DMS79 (cell line): ENCODE data around the gene TSPAN16.

Experiments
- DNase-seq: peaks from one replicate; lab custom pipeline; 2025; lab: John Stamatoyannopoulos, UW

TSPAN16 gene

DNA sequence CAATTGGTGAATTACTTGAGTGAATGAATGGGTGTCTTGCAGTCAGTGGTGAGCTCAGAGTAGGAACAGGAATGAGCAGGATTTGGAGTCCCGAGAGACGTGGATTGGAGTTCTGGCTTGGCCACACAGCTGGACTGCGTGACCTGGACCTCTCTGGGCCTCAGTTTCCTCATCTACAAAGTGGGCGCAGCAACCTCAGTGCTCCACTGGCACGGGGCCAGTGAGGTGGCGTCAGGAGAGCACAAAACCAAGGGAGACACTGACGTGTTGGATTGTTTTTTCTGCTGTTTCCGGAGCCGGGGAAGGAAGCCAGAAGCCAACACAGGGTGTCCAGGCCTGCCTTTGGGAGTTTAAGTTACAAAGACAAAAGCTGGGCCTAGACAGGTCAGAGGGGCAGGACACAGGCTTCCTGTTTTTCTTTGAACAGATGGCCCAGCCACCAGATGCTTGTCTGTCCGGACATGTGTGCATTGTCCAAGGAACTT, 27.1 kb upstream of the TSPAN16 start:
- no peak for DNase-seq

DNA sequence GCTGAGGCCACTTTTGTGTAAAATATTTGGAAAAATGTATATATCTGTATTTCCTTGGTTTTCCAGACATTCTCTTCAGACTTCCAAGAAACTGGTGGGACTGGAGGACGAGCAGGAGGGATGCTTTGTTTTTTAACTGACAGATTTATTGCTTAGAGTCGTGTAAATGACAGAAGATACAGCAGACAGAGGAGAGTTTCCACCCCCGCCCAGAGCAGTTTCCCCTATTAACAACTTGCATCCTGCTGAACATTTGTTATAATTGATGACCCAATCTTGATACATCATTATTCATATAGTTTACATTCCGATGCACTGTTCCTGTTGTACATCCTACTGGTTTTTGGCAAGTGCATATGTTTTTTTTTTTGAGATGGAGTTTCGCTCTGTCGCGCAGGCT, 26.6 kb upstream of the TSPAN16 start:
- DNase-seq = no peak

DNA sequence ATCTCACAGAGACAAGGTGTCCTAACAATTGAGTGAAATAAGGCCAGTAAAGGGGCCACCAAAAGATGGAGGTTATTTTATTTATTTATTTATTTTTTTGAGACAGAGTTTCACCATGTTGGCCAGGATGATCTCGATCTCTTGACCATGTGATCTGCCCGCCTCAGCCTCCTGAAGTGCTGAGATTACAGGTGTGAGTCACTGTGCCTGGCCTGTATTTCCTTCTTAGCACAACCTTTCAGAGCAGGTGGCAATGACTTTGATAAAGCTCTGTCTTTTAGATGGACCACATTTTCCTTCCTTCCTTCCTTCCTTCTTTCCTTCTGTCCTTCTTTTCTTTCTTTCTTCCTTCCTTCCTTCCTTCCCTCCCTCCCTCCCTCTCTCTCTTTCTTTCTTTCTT, 22.7 kb upstream of the TSPAN16 start:
- no peak for DNase-seq

DNA sequence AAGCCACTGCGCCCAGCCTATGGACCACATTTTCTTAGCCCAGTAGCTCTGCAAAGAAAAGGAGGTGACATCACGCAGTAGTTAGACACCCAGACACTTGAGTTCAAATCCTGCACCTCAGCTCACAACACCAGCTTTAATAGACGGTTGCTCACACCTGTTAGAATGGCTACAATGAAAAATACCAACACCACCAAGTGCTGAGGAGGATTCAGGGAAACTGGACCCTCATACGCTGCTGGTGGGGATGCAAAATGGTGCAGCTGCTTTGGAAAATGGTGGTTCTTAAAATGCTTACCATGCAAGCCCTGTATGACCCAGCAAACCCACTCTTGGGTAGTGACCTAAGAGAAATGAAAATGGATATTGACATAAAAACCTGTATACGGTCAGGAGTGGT, 22.0 kb upstream of the TSPAN16 start:
- DNase-seq = no peak

DNA sequence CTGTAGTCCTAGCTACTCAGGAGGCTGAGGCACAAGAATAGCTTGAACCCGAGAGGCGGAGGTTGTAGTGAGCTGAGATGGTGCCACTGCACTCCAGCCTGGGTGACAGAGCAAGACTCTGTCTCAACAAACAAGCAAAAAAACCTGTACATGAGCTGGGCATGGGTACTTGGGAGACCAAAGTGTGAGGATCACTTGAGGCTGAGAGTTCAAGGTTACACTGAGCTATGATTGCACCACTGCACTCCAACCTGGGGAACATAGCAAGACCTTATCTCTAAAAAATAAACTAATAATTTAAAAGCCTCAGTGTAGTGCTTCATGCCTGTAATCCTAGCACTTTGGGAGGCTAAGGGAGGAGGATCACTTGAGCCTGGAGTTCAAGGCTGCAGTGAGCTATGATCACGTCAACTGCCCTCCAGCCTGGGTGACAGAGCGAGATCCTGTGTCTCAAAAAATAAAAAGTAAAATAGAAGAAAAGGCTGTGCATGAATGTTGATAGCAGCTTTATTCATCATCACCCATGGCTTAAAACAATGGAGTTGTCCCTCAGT, 21.4 kb upstream of the TSPAN16 start:
- no peak for DNase-seq

DNA sequence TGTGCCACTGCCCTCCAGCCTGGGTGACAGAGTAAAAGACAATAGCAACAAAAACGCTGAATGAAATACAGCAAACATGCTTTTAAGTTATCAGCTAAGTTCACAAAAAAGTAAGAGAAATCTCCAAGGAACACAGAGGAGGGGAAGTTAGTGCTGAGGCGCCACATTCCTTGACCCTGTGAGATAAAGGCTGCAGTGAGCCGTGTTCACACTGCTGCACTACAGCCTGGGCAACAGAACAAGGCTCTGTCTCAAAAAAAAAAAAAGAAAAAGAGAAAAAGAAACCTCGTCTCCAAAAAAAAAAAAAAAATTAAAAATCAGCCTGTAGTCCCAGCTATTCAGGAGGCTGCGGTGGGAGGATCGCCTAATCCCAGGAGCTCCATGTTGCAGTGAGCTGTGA, 17.3 kb upstream of the TSPAN16 start:
- no peak for DNase-seq

DNA sequence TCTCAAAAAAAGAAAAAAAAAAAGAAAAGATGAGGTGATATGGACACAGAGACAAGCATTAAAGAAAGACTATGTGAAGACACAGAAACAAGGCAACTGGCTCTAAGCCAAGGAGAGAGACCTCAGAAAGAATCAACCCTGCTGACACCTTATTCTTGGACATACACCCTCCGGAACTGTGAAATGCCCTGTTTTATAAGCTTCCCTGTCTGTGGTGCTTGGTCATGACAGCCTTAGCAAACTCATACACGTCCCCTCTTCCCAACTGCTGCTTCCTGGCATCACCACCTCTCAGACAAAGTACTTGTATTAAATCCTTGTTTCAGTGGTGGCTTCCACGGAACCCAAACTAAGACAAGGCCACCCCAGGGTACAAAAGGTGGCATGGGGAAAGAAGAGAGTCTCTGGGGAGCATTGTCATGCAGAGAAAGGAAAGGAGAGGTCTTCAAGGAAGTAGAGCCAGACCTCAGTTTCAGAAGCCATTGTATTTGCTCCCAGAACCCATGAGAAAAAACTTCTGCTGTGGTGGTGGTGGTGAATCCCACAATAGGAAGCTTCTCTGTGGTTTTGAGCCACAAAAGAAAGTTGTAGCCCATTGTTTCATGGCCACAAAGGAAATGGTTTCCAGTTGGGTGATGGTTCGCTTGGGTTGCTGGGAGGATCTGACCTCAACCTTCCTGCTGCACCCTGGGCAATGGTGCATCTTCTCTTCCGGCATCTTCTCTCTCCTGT, 16.3 kb upstream of the TSPAN16 start:
- DNase-seq = no peak

DNA sequence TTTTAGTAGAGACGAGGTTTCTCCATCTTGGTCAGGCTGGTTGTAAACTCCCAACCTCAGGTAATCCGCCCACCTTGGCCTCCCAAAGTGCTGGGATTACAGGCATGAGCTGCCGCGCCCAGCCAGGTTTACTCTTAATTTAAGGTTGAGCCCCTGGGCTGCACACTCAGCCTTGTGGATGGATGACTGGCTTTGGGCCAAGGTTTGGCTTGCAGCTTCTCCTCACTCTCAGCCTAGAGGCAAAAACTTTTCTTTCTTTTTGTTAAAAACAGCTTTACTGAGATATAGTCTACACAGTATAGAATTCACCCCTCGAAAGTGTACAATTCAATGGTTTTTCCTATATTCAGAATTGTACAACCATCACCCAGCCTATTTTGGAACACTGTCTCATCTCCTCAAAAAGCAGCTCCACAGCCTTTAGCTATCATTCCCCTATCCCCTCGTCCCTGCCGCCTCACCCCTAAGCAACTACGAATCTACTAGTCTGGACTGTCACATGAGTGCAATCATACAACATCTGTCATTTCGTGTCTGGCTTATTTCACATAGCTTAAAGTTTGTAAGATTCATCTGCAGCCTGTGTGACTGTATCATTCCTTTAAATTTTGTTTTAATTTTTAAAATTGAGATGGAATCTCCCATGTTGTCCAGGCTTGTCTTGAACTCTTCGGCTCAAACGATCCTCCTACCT, 14.5 kb upstream of the TSPAN16 start:
- no peak for DNase-seq

DNA sequence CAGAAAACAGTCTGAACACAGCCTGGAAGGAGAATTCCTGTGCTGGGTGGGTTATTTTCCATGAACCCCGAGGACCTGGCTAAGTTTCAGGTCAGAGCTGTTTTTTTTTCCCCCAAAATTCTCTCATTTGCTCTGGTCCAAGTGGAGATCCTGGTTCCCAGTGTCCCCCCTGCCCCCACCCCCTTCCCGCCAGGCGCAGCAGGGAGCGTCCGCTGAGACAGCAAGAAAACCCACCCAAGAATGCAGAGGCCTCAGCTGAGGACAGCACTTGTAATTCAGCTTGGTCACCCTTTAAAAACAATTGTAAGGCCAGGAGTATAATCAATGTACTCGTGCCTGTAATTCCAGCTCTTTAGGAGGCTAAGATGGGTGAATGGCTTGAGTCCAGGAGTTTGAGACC, 11.4 kb upstream of the TSPAN16 start:
- DNase-seq = no peak

DNA sequence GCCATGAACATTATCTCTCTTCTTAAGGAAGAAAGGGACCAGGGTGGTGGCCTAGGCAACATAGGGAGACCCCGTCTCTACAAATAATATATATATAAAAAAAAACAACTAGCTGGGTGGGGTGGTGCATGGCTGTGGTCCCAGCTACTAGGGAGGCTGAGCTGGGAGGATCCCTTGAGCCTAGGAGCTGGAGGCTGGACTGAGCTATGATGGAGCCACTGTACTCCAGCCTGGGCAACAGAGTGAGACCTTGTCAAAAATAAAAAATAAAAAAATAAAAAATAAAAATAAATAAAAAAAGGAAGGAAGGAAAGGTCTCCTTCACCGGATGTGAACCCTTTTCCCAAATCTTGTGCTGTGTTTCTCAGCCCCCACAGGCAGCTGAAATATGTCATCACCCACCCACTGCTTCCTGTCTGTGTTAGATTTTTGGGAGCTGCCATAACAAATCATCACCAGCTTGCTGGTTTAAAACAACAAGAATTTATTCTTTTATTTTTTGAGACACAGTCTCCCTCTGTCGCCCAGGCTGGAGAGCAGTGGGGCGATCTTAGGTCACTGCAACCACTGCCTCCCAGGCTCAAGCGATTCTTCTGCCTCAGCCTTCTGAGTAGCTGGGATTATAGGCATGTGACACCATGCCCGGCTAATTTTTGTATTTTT, 9.5 kb upstream of the TSPAN16 start:
- no peak for DNase-seq

DNA sequence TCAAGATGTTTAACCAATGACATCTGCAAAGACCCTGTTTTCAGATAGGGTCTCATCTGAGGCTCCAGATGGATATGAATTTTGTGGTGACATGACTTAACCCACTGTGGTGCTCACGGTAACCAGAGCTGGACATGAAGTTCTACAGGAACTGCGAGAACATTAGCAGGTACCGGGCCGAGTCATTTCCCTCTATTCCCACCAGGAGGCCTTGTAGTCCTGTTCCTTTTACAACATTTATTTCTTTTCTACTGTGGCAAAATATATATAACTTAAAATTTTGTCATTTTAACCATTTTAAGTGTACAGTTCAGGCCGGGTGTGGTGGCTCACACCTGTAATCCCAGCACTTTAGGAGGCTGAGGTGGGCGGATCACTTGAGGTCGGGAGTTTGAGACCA, 7.6 kb upstream of the TSPAN16 start:
- DNase-seq = no peak

DNA sequence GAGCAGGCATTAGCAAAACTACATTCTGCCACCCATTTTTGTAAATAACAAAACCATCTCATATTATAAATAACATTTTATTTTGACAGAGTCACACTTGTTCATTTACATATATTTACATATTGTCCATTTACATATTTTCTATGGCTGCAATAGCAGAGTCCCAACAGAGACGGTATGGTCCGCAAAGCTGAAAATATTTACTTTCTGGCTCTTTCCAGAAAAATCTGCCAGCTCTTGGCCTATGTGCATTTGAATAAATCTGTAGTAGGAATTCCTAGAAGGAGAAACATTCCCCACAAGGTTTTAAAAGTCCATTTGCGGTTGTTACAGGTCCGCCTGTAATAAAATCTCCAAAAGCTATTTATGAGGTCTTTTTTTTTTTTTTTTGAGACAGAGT, 5.7 kb upstream of the TSPAN16 start:
- no peak for DNase-seq

DNA sequence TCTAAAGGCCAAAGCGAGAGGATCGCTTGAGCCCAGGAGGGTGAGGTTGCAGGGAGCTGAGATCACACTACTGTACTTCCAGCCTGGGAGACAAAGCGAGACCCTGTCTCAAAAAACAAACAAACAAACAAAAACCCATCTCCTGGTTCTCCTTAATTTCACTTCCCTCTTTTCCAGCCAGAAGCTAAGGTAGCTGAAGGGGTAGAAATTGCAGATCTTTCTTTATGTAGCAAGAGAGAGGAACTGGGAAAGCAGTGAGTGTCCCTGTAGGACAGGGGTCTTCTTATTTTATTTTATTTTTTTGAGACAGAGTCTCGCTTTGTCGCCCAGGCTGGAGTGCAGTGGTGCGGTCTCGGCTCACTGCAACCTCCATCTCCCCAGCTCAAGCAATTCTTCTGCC, 4.5 kb upstream of the TSPAN16 start:
- DNase-seq = no peak

DNA sequence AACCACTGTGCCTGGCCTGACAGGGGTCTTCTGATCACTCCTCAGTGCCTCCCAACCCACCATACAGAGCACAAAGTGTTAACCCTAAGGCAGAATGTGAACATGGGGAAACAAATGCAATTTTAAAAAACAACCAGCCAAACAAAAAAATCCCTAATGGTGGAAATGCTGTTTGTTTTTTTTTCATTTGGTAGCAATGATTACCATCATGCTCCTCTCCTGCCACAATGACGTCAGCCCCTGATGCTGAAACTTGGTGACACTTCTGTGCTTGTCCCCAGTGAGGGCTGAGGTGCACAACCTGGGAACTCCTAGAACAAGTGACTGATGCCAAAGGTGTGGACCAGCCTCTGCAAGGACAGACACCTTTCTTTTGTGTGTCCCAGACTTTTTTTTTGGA, 4.0 kb upstream of the TSPAN16 start:
- no peak for DNase-seq

DNA sequence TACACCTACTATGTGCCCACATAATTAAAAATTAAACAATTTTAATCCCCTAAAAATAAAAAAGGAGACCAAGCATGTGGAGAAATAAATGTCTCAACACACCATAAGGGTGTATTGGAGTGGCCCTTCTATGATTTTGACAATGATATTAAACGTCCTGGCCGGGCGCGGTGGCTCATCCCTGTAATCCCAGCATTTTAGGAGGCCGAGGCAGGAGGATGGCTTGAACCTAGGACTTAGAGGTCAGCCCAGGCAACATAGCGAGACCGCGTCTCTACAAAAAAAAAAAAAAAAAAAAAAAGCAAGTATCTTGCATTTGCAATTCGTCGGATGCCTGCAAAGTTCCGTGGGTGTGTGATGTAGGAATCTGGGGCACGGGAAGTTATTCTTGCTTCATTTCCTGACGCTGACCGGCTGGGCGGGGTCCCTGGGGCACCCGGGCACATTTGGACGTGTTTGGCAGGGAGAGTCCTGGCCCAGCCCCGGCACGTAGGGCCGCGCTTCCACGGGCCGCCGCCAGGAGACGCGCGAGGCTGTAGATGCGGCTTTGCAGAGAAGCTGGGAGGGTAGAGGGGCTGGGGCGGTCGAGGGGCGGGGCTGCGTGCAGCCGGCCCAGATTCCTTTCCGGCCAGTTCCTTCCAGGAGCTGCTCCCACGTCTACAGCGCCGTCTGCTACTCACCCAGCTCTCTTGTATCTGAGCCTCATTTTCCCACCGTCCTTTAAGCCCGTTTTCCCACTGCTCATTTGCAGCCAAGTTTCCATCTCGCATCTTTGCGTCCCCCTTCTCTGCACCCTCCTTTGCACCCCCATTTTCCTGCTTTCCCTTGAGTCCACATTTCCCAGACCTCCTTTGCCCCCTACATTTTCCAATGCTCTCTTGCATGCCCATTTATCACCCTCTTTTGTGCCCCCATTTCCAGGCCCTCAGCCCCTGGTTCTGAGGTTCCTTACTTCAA, 2.2 kb upstream of the TSPAN16 start:
- DNase-seq = peak; percentile 82

DNA sequence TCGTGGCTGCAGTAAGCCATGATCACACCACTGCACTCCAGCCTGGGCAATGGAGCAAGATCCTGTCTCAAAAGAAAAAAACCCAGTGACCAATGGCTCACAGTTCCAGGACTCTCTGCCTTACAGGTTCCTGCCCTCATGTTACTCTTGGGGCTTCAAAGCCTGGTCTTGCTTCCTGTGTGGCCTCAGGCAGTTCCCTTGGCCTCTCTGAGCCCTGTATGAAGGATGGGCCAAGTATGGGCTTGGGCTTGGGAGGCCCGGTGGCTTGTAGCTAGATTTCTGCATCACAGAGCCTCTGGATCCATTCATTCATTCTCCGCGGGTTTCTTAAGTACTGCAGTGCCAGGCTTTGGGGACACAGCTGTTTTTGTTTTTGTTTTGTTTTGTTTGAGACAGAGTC, 780 bp upstream of the TSPAN16 start:
- DNase-seq = no peak

DNA sequence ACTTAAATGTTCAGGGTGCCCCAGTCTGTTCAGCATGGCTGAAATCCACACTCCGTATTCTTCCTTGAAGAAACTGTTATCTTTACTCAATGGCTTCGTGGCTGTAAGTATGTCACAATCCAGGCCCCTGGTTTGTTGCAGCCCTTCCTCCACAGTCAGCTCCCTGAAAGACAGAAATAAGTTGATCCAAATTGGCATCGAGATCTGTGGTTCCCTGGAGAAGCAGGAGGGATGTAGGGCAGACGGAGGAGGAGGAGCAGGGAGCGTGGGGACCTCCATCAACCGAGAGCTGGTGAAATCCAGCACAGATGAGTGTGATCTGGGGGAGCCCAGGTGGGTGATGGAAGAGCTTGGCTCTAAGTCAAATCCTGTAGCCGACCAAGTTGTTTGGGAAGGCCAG, 304 bp downstream of the TSPAN16 start:
- no peak for DNase-seq

DNA sequence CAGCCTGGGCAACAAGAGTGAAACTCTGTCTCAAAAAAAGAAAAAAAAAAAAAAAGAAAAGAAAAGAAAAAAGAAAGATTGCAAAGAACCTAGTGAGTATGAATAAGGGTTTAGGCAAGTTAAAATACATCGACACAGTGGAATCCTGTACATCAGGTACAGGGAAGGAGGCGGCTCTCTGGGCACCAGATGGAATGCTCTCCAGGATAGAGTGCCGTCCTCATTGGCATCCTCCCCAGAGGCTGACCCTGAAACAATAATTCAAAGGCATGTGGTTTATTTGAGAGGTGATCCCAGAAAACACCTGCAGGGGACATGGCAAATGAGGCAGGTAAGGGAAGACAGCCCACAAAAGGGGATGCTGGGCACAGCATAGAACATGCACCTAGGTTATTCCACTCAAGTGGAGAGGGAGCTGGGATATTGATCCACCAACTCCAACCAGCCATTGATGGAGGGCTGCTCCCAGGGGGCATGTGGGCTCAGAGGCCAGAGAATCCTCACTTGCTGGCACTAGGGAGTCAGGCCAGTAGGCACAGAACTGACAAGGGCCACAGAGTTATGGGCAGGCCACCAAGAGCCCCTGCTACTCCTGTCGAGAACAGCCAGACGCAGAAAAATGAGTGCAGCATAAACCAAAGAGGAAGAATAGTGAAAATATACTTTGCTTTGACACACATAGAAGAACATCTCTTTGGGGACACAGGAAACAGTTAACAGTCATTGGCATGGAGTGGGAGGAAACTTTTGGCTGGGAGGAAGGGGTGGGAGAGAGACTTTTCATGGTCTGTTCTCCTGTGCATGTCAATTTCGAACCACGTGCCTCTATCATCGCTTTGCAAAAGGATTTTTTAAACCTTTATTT, 4.2 kb downstream of the TSPAN16 start:
- no peak for DNase-seq

DNA sequence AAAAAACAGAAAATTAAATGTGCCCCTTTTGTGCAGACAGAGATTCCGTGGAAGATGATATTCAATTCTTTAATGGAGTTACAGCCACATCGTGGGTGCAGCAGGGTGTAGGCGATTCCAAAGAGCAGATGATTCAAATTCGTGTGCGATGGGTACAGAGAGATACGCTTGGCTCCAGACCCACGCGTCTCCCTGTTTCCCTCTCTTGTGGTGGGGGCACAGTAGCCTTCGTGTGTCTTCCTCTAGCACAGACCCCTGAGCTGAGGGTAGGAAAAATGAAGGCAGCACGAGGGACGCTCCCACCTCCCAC, 4.8 kb downstream of the TSPAN16 start:
- DNase-seq = no peak

DNA sequence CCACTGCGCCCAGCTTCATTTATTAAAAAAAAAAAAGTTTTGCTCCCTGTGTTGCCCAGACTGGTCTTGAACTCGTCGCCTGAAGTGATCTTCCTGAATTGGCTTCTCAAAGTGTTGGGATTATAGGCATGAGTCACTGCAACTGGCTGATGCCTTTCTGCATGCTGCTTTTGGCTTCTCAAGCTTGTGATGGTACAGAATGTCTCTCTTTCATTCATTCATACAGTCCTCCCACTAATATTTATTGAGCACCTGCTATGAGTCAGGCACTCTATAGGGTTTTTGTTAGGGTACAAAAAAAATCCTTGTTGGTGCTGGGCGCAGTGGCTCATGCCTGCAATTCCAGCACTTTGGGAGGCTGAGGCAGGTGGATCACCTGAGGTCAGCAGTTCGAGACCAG, 9.0 kb downstream of the TSPAN16 start:
- no peak for DNase-seq

DNA sequence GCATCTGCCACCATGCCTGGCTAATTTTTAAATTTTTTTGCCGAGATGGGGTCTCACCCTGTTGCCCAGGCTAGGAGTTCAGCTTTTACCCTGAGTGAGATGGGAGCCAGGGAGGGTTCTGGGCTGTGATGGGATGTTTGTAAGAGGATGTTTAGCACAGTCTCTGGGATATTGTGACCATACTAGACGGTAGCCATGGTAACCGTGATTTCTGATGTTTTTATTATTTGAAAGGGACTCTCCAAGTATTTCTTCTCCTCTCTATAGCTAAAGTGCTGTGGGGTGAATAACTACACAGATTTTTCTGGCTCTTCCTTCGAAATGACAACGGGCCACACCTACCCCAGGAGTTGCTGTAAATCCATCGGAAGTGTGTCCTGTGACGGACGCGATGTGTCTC, 10.4 kb downstream of the TSPAN16 start:
- DNase-seq = no peak
